Activated T-cell treated with anti-CD3 and anti-CD28 coated beads, Interleukin-2, amount 50 U/mL, for 48 hours (primary cell): ENCODE results near the gene CAMK1D.

Experiments used
- DNase-seq, 2 experiments: peaks; one replicate each; pipeline ENCODE4 v3.0.0-alpha.2; 2020

CAMK1D gene

GRCh38 chr10:12500381-12501303, 151.3 kb downstream of the CAMK1D start:
- no peak for DNase-seq

- no peak for DNase-seq
These were observed 152.0 kb downstream of the CAMK1D start for GRCh38 chr10:12501324-12501723.

GRCh38 chr10:12501841-12502525, 152.6 kb downstream of the CAMK1D start:
- no peak for DNase-seq

- DNase-seq, result no peak
These were observed 153.4 kb downstream of the CAMK1D start for GRCh38 chr10:12502526-12503274.

- DNase-seq, result no peak
These were observed 154.0 kb downstream of the CAMK1D start for GRCh38 chr10:12503311-12503710.

- no peak for DNase-seq
These were observed 154.8 kb downstream of the CAMK1D start for GRCh38 chr10:12504176-12504575.

- no peak for DNase-seq
These were observed 155.3 kb downstream of the CAMK1D start for GRCh38 chr10:12504628-12505027.

- DNase-seq, result no peak
These were observed 156.3 kb downstream of the CAMK1D start for GRCh38 chr10:12505683-12506082.

- no peak for DNase-seq
These were observed 158.0 kb downstream of the CAMK1D start for GRCh38 chr10:12507165-12507850.

GRCh38 chr10:12508165-12508564, 158.8 kb downstream of the CAMK1D start:
- DNase-seq, result no peak

GRCh38 chr10:12509016-12509793, 159.9 kb downstream of the CAMK1D start:
- DNase-seq, result peak; percentile 28 to 37

- peak in 1 of 2 experiments; percentile 17 for DNase-seq
These were observed 160.4 kb downstream of the CAMK1D start for GRCh38 chr10:12509794-12510100.

- peak in 1 of 2 experiments; percentile 14 for DNase-seq
These were observed 161.2 kb downstream of the CAMK1D start for GRCh38 chr10:12510501-12510941.

GRCh38 chr10:12510984-12511383, 161.6 kb downstream of the CAMK1D start:
- peak in 1 of 2 experiments; percentile 10 for DNase-seq

GRCh38 chr10:12511651-12512050, 162.3 kb downstream of the CAMK1D start:
- DNase-seq, result peak in 1 of 2 experiments; percentile 6

- peak in 1 of 2 experiments; percentile 7 for DNase-seq
These were observed 163.1 kb downstream of the CAMK1D start for GRCh38 chr10:12512332-12513002.

- peak in 1 of 2 experiments; percentile 2 for DNase-seq
These were observed 163.6 kb downstream of the CAMK1D start for GRCh38 chr10:12513003-12513365.

- DNase-seq, result peak in 1 of 2 experiments; percentile 13
These were observed 164.7 kb downstream of the CAMK1D start for GRCh38 chr10:12513775-12514673.

GRCh38 chr10:12518024-12518423, 168.7 kb downstream of the CAMK1D start:
- no peak for DNase-seq

GRCh38 chr10:12521423-12521822, 172.1 kb downstream of the CAMK1D start:
- no peak for DNase-seq
